ENCODE results near the gene ARMC2. TPM values are rescaled to one million over a fixed set of nuclear protein-coding genes. Genes with fewer than 3 reads are reported as not detected.

The ARMC2 gene
- total and polyA plus RNA-seq, 2 of the 8 experiments (the other 6 are each of a cell fraction or from before 2014, with no cell fraction given), result 1.6 to 4.4 TPM

- Histone ChIP-seq H4K8ac (ENCODE audit: extremely low read depth, insufficient read depth, low read length) (no peak overlapping the region), H3K27me3 (replicated peaks in 1 of 4; ENCODE audit: control insufficient read depth in 3 of 4, extremely low read depth in 1 of 4, insufficient read depth in 3 of 4, low read length in 3 of 4) (peaks cover 0 to 1% (median 0%) of the 10 kb centered on the region in 4 experiments; a peak in 1 of 7 replicates), H3K56ac (replicated peaks; ENCODE audit: insufficient read length, low read depth, low read length) (no peak overlapping the region), H3K79me1 (ENCODE audit: low read depth, low read length) (no peaks in the 10 kb centered on the region), H3K4me3 (ENCODE audit: extremely low read depth in 1 of 4, insufficient read depth in 2 of 4, low read depth in 3 of 4, low read length in 4 of 4) (peak overlapping the region in 1 of 4 experiments; percentile 95; a peak in 2 of 8 replicates), H4K20me1 (replicated peaks in 1 of 2; ENCODE audit: control insufficient read depth in 1 of 2, insufficient read depth in 2 of 2, low read length in 2 of 2) (no peaks in the 10 kb centered on the region), H3K79me2 (ENCODE audit: control insufficient read depth in 1 of 2, insufficient read depth in 2 of 2, low read length in 2 of 2) (peaks cover 0 to 44% of the 10 kb centered on the region in 2 experiments; a peak in 2 of 4 replicates), H2BK15ac (ENCODE audit: low read length) (no peak overlapping the region), H3K14ac (ENCODE audit: insufficient read length) (no peak overlapping the region), H3K9ac (replicated peaks in 1 of 4; ENCODE audit: extremely low read depth in 1 of 4, low read depth in 3 of 4, low read length in 3 of 4) (no peak overlapping the region), H2BK12ac (ENCODE audit: low read depth, low read length) (no peak overlapping the region), H2BK20ac (ENCODE audit: low read length) (no peak overlapping the region), H4K5ac (ENCODE audit: insufficient read length, low read depth, low read length) (no peak overlapping the region), H3K4ac (replicated peaks; ENCODE audit: insufficient read length, low read depth, low read length) (no peak overlapping the region), H3K18ac (ENCODE audit: extremely low read depth, low read length) (no peak overlapping the region), H3K4me2 (ENCODE audit: insufficient read depth in 1 of 2, low read depth in 2 of 2, low read length in 2 of 2) (peak overlapping the region; percentile 75 to 85; a peak in 2 of 4 replicates), H3K27ac (ENCODE audit: low read depth, low read length) (no peak overlapping the region), H2AFZ (ENCODE audit: low read length) (no peak overlapping the region), H2BK5ac (ENCODE audit: low read depth, low read length) (no peak overlapping the region), H3K23me2 (ENCODE audit: low read depth, low read length) (peaks cover 9% of the 10 kb centered on the region), H3K4me1 (replicated peaks in 1 of 4; ENCODE audit: control insufficient read depth in 3 of 4, insufficient read depth in 4 of 4, low read length in 3 of 4) (peaks cover 0 to 6% (median 0%) of the 10 kb centered on the region in 4 experiments; a peak in 3 of 7 replicates), H3K9me3 (ENCODE audit: insufficient read depth in 2 of 2, low read depth in 1 of 2, low read length in 1 of 2) (no peaks in the 10 kb centered on the region), H3K36me3 (ENCODE audit: control insufficient read depth in 2 of 4, insufficient read depth in 4 of 4, low read length in 3 of 4) (no peaks in the 10 kb centered on the region), H2AK5ac (ENCODE audit: low read depth, low read length) (no peak overlapping the region), H2BK120ac (replicated peaks; ENCODE audit: low read depth, low read length) (no peak overlapping the region), H3K23ac (ENCODE audit: insufficient read length) (no peak overlapping the region), H4K91ac (replicated peaks; ENCODE audit: insufficient read length, low read length) (no peak overlapping the region)
- ChIA-PET POLR2A (ENCODE audit: partially characterized antibody) (no interaction called here), CTCF (ENCODE audit: partially characterized antibody) (no interaction called here)
- FAIRE-seq (no peak), DNase-seq (ENCODE audit: low read depth in 1 of 2, low spot score in 2 of 2) (no peak)
- 91% methylated on average over 3 of the region's 3 CpGs; no CpG with 5 or more reads in 1 of the 2 experiments for whole genome bisulfite sequencing, 2 experiments (ENCODE audit: extremely low coverage in 1 of 2, insufficient coverage in 1 of 2, insufficient read length in 1 of 2, insufficient replicate concordance in 2 of 2, low coverage in 1 of 2, low lambda C conversion rate in 2 of 2, missing lambda C conversion rate in 1 of 2)
- no peak for TF ChIP-seq CTCF (IDR thresholded peaks at IDR 0.05; ENCODE audit: control extremely low read depth in 1 of 3, insufficient read depth in 1 of 3, low read depth in 1 of 3, low read length in 3 of 3)
- no peak for TF ChIP-seq SUZ12 (IDR thresholded peaks at IDR 0.05; ENCODE audit: low read length)
- no peak for TF ChIP-seq RBBP5 (IDR thresholded peaks at IDR 0.05; ENCODE audit: borderline replicate concordance, low read depth, low read length)
- TF ChIP-seq HDAC6 (IDR thresholded peaks at IDR 0.05; ENCODE audit: low read depth, low read length), result no peak
- TF ChIP-seq MAFK (IDR thresholded peaks at IDR 0.05; ENCODE audit: low read depth, low read length), result no peak
- TF ChIP-seq GTF2F1 (IDR thresholded peaks at IDR 0.05; ENCODE audit: borderline replicate concordance, low read depth, low read length), result no peak
- no peak for TF ChIP-seq POU5F1 (IDR thresholded peaks at IDR 0.05; ENCODE audit: low read depth, low read length)
Measured at GRCh38 chr6:109007521-109007920, 159.3 kb downstream of the ARMC2 start.

Measured in H1 (cell line).